ENCODE results near the gene OTOL1.

DNA sequence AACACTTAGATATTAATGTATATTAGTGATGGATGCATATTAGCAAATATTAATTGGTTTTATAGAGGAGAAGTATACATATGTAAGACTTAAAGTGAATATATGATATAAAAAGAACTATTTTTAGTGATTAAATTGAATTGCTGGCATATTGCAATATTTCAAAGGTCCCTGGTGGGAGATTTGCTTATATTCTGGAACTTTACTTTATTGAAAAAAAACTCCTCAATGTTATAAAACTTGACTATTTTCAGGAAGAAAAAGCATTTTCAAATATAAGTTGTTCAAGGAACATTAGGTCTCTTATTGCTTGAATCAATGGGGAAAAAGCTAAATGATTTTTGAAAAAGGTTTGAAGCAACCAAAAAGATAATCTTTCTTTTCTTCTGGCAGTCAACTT, 21.4 kb upstream of the OTOL1 start:
- TF ChIP-seq, protein P1, sequence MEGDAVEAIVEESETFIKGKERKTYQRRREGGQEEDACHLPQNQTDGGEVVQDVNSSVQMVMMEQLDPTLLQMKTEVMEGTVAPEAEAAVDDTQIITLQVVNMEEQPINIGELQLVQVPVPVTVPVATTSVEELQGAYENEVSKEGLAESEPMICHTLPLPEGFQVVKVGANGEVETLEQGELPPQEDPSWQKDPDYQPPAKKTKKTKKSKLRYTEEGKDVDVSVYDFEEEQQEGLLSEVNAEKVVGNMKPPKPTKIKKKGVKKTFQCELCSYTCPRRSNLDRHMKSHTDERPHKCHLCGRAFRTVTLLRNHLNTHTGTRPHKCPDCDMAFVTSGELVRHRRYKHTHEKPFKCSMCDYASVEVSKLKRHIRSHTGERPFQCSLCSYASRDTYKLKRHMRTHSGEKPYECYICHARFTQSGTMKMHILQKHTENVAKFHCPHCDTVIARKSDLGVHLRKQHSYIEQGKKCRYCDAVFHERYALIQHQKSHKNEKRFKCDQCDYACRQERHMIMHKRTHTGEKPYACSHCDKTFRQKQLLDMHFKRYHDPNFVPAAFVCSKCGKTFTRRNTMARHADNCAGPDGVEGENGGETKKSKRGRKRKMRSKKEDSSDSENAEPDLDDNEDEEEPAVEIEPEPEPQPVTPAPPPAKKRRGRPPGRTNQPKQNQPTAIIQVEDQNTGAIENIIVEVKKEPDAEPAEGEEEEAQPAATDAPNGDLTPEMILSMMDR (IDR thresholded peaks at IDR 0.05), result no peak
- no peak for TF ChIP-seq POLR2A (IDR thresholded peaks at IDR 0.05)

Measured in esophagus squamous epithelium (tissue), 4 donors.